ENCODE data around the gene PTPN7.

The PTPN7 gene

DNA sequence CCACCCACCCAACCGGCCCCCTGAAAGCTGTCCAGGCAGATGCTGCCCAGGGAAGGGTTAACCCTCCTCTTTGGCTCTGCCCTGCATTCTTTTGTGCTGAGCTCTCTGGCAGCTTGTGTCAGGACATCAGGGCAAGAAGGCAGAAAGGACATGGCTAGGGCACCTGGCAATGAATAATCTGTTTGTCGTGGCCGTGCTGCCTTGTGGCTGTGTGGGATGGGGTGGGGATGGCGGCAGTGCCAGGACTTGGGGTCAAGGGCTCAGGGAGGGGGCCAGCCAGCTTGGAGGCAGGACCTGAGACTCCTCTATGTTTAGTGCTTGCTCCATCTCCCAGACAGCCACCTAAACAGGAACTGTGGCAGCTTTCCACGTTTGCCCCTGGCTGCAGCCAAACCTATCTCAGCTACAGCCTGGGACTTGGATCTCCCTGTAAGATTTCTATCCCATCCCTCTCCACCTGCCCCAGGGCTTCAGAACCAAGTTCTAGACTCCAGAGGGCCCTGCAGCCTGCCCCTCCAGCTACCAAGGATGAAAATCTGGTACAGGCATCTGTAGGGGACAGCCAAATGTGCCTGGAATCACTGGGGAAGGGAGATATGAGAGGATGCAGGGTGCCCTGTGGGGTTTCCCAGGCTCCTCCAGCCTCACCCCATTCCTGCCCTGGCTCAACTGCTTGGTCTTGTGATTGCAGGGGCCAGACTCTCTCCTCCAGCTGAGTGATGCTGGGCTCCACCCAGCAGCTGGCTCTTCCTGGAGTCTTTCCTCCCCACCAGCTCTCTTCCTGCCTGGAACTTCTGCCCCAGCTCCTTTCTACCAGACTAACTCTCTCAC is 47.3 kb downstream of the PTPN7 start:
- in situ Hi-C loops (cut with MboI; ENCODE audit: low sequenced_read_pairs), result loop anchor here (25.0 kb wide), 1 partner anchor 101 kb away; the partner anchor contains the start of gene ELF3

DNA sequence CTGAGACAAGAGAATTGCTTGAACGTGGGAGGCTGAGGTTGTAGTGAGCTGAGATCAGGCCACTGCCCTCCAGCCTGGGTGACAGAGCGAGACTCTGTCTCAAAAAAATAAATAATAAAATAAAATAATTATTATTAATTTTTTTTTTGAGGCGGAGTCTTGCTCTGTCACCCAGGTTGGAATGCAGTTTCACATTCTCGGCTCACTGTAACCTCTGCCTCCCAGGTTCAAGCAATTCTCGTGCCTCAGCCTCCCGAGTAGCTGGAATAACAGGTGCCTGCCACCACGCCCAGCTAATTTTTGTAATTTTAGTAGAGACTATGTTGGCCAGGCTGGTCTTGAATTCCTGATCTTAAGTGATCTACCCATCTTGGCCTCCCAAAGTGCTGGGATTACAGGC is 48.8 kb downstream of the PTPN7 start:
- in situ Hi-C loops (cut with MboI; ENCODE audit: low sequenced_read_pairs), result loop anchor here (25.0 kb wide), 1 partner anchor 99 kb away; the partner anchor contains the start of gene ELF3

DNA sequence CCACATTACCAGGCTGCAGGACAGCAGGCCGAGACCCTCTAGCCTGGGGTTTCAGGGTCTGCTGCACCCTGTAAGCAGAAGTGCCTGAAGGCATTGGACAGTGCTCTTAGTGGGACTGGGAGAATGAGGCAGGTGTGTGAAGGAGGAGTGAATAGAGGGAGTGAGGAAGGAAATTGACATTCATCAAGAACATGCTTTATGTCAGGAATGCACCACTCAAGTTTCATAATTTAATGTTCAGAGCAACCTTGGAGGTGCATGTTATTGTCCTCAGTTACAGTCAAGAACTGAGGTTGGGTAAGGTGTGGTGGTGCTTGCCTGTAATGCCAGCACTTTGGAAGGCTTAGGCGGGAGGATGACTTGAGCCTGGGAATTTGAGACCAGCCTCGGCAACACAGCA is 49.4 kb downstream of the PTPN7 start:
- in situ Hi-C loops (cut with MboI; ENCODE audit: low sequenced_read_pairs), result loop anchor here (25.0 kb wide), 1 partner anchor 99 kb away; the partner anchor contains the start of gene ELF3

DNA sequence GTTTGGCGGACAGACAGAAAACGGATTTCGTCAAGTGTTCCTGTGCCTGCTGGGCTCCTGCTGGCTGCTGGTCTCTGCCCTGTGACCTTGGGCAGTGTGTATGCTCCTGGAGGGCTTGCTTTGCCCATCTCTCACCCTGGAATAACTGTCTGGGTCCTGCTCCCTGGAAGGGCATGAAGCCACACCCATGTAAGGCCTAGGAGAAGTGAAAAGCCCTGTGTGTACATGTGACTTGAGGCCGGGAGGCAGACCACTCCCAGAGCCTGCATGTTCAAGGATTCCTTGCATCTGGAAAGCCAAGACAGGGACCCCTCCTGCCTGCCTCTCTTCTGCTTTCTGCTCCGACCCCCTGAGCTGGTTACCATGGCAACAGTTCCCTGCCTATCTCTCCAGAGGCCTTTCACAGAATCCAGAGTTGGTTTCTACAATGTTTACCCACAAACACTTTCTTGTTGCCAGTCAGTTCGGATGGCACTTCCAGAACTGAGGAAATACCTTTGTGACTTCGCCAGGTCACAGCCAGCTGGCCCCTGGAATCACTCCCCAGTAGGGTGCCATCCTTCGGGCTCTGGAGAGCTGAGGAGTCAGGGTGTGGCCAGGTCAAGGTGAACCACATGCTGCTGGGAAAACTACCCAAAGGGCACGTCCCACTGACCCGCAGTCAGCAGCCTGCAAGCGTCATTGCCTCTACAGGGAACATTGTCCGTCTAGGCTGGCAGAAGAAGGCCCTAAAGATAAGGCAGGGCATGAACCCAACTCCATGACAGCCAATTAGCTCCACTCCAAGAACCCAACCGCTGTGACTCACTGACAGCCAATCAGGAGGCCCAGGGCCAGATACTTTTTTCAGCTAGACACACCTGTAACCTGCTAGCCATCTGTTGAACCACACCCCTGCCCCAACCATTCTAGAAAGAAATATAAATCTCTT is 52.3 kb downstream of the PTPN7 start:
- in situ Hi-C loops (cut with MboI; ENCODE audit: low sequenced_read_pairs), result loop anchor here (25.0 kb wide), 1 partner anchor 96 kb away; the partner anchor contains the start of gene ELF3

DNA sequence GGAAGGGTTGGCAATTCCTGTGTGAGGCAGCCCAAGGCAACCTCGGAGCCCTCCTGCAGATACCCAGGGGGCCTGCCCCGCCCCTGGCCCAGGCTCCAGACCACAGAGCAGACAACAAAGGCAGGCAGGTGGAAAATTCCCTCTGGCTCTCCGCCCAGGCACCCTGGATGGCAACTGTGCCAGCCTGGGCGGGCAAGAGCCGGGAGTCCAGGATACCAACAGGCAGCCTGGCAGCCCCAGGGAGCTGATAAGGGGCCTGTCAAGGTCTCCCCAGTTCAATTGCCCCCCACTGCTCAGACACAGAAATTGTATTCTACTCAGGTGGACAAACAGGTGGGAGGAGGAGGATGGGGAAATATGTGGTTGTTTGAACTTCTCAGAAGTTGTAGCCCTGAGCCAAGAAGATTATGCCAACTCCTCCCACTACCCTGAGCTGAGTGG is 53.1 kb downstream of the PTPN7 start:
- in situ Hi-C loops (cut with MboI; ENCODE audit: low sequenced_read_pairs), result loop anchor here (25.0 kb wide), 1 partner anchor 95 kb away; the partner anchor contains the start of gene ELF3

- in situ Hi-C loops (cut with MboI; ENCODE audit: low sequenced_read_pairs), result loop anchor here (25.0 kb wide), 1 partner anchor 94 kb away; the partner anchor contains the start of gene ELF3
These were observed 53.8 kb downstream of the PTPN7 start for GRCh38 chr1:202106340-202107254.

- in situ Hi-C loops (cut with MboI; ENCODE audit: low sequenced_read_pairs), result loop anchor here (25.0 kb wide), 1 partner anchor 93 kb away; the partner anchor contains the start of gene ELF3
These were observed 54.6 kb downstream of the PTPN7 start for GRCh38 chr1:202105571-202106339.

DNA sequence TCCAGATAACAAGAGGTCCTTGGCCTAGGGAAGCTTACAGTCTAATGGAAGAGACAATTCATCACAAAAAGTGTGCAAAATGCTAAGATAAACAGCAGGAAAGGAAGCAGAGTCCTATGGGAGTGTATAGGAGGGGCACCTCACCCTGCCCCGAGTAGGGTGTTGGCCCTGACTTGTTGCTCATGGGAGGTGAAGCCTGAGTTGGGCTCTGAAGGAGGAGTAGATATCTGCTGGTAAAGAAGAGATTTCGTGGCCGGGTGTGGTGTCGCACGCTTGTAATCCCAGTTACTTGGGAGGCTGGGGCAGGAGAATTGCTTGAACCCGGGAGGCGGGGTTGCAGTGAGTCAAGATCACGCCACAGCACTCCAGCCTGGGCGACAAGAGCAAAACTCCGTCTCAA is 56.3 kb downstream of the PTPN7 start:
- in situ Hi-C loops (cut with MboI; ENCODE audit: low sequenced_read_pairs), result loop anchor here (25.0 kb wide), 1 partner anchor 92 kb away; the partner anchor contains the start of gene ELF3

GRCh38 chr1:202101184-202101583 is 59.2 kb downstream of the PTPN7 start:
- in situ Hi-C loops (cut with MboI; ENCODE audit: low sequenced_read_pairs), result loop anchor here (25.0 kb wide), 1 partner anchor 89 kb away; the partner anchor contains the start of gene ELF3
